DMS 273 (cell line): Measurements from ENCODE around the gene HNF1B.

ENCODE experiments used
- DNase-seq: peaks from one replicate; lab custom pipeline; 2025; ENCODE audit not compliant: unreplicated experiment; lab: John Stamatoyannopoulos, UW

The HNF1B gene

DNA sequence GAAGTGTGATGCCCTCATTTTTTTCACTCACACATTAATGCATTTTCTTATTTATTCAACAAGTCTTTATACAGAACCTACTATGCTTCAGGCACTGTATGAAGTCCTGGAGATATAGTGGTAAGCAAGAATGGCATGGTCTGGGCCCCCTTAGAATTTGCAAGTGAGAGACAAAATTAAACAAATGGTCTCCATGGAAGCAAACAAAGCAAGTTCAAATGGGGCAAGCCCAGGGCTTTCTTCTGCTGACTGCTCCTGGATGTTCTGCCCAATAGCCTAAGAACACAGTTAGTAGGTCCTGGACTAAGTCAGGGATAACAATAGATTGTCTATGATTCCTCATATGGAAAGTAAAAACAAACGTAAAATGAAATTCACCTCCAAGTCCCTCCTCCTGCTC is 70.3 kb downstream of the HNF1B start:
- DNase-seq: no peak

DNA sequence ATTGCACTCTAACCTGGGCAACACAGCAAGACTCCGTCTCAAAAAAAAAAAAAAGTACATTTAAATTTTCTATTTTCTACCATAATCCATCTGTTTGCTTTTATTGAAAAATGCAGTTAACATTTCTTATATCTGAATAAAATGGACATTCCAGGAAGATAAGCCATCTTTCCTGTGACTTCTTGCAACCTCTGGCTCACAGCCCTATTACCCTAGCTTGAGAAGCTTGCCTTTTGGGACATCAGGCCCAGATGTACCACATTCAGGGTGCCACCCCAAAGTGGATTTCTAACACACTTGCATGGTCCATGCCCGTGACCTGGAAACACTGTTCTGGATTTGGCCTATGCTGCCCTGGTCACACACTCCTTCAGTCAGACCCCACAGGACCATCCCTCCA is 71.5 kb downstream of the HNF1B start:
- DNase-seq: no peak

DNA sequence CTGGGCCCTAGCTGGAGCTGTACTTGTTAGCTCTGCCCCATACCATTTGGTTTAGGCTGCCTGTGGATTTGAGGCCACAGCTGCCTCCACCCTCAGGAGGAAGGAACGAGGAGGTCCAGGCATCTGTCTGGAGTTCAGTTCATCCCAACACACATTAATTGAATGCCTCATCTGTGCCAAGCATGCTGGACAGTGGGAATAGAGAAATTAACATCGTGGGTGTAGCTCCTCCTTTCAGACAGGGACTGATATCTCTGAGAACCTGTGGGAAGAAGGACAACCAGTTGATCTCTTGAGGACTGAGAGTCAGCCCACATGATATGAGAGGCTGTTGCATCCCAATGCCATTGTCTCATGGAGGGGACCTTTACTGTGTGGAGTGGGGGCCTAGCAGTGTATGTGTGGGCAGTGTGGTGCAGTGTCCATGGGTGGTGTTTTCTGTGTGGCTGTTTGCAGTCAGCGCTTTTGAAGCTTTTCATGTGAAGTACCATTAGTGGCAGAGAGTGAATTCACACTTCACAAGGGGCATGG is 72.2 kb downstream of the HNF1B start:
- DNase-seq: no peak

DNA sequence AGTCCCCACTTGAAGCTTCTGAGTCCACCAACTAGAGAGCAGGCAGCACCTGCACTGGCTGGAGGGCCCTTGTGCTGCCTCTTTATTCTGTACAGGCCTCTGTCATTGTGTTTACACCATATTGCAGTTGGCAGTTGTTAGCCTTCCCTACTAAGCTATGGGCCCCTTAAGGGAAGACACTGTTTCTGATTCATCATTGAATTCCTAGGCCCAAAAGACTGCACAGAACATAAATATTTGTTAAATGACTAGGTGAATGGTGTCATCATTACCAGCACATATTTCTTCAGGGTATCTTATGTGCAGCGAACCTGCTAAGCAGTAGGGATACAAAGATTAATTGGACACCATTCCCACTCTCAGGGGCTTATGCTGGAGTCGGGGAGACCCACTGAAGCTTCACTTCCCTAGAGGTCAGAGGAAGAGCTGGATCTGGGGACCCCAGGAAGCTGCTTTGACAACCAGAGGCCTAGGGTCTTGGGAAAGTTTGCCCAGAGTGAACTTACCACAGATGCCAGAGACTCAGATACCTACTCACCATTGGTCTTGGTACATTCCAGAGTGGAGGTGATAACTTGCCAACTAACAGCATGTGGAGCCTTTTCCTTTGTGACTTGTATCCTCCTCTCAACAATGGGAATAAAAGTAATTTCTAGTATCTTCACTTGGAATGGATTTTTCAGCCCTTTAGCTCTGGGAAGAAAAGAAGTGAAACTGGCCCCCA is 72.9 kb downstream of the HNF1B start:
- DNase-seq: no peak

DNA sequence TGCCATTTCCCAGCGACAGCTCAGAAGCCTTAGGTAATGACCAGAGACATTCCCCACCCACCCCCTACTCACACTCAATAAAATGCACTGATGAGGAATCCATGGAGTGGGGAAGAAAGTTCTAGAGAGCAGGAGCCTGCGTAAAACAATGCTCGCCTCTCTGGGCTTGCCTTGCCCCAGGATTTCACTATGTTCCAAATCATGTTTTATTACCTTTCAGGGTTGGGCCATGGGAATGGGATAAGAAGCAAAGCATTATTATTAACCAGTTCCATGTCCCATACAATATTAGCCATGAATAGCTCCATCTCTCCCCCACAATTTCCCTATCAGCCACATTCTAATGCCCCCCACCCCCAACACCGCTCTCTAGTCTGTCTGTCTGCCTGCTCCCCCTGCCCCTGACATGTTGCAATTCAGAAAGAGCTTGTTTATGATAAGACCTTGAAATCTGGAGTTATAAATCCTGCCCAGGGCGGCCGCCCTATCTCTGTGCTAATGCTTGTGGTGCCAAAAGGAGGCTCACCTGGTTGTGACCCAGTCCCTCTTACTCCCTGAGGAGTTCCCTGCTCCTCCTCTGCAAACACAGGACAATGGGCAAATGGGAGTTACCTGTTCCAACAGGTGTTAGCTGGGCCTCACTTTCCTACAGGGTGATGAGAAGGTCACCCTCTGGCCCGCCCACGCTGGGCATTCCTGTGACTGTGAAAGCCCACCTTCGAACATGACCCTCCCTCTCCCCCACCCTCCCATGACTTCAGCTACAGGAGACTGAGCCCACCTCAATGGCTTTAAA is 73.6 kb downstream of the HNF1B start:
- DNase-seq: no peak

DNA sequence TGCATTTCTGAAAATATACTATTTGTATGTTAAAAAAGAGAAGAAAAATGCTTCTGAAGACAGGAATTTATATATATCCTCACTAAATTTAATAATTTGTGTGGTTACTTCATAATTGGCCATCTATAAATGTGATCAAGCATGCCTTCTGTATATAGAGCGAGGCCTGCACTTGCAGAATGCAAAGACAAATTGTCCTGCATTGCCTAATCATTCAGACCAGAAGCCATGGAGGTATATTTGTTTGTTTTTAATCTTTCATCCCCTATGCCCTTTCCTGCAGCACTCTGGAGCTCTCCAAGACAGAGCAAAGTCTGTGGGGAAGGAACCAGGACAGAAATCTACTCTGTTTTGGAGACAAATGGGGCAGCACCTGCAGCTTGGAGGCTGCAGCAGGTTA is 77.8 kb downstream of the HNF1B start:
- DNase-seq: no peak

DNA sequence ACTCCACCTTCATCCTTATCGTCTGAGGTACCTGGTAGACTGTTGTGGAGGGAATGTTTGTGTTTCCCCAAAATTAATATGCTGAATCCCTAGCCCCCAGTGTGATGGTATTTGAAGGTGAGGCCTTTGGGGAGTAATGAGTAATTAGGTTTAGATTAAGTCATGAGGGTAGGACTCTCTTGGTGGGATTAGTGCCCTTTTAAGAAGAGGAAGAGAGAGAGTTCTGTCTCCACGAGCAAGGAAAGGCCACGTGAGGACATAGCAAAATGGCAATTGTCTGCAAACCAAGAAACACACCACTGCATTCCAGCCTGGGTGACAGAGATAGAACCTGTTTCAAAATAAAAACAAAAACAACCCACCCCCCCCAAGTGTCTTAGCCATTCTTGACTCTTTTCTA is 80.6 kb downstream of the HNF1B start:
- no peak for DNase-seq

DNA sequence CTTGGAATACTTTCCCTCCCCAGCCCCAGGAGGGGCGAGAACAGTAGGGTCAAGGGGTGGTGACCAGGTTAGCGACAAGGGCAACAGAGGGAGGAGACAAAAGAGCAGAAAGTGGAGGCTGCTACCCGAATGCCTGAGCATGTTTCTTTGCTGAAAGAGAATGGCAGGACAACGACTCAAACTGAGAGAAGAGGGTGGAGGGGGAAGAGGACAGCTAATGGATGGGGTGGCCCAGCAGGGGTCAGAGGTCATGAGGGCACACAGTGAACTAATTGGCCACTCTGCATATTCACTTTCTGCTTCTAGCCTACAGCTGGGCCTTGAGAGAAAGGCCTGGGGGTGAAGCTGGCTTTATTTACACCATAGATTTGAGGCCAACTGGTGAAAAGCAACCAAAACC is 82.5 kb downstream of the HNF1B start:
- DNase-seq: no peak

DNA sequence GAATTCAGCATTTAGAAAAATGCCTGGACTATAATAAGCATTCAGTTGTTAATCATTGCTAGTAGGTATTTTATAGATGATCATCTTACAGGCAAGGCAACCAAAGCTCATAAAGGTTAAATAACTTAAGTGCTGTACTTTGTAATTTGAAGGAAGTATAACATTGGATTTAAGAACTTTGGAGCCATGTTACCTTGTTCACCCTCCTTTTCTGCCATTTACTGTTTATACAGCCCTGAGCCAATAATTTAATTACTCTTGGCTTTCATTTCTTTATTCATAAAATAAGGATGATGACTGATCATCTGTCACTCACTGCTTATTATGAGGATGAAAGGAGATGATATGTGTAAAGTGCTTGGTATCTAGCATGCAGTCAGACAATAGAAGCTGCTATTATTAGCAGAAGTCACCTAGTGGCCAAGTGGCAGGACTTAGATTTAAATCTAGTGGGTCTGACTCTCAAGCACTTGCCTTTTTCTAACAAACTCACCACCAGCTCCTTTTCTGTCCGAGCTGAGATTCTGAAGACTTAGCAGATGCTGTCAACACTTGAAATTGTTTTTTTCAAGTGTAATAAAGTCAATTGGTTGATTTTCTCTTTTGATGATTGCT is 83.4 kb downstream of the HNF1B start:
- peak; percentile 4 for DNase-seq

DNA sequence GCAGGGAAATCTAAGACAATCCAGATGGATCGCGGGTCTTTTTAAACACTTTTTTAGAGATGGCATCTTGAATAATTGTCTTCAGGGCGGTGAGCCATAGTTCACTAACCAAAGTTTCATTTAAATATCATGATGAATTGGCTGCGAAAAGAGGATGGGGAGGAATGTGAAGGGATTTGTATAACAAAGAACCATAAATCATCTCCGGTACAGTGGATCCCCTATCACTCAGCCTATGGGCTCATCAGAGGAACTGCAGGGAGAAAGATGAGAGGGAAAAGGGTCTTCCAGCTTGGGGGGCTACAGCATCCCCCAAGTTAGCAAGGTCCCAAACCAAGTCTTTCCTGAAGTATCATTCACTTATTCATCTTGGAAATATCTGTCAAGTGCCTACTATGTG is 84.9 kb downstream of the HNF1B start:
- DNase-seq: no peak

DNA sequence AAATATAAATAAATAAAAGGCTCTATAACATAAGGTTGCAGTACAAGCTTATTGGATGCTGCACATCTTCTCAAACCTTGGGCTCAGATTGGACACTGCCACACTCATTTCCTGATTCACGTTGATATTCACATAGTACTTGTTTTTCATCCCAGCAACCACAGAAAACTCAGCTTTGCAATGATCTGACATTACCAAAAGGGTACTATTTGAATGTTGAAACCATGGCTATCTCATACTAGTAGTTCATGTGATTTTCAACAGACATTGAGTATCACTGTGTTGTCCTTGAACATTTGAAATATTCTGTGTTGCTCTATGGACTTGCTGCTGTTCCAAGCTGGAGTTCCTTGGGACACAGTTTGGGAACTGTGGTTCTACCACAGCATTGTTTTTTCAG is 87.7 kb downstream of the HNF1B start:
- DNase-seq: no peak

DNA sequence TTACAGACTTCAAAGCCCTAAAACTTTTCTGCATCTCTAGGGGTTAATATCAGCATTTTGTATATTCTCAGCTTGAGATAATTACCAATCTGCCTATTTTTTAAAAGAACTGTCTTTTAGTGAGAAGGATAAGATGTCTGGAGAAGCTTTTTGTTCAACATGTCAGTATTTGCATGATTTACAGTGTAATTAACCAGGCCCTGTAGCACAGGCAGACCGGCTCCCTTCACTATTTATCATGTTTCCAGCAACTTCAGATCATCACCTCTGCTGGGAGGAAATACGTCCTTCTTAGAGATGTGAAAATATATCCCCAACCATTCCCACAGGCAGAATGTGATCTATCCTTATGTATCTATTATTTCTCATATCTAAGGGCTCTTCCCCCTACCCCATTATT is 93.0 kb downstream of the HNF1B start:
- no peak for DNase-seq

DNA sequence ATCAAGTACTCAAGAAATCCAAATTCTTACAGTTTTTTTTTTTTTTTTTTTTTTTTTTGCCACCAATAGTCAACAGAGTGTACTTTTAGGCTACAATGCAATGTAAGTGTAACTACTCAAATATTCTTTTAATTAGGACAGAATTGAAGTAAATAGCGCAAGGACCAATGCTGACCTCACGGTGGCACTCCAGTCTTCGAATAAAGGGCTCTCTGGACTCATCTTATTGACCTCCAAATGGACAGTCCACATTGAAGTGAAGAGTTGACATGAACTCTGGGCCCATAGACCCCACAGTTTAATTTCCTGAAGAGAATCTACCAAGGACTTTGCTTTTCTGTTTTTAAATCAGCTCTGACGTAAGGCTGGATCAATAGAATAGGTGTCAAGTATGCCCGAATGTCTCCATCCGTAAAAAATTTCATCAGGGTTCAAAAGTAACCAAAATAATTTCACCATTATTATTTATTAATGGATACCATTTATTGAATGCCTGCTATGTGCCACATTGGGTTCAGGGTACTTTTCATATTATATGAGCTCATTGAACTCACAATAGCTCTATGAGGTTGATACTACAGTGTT is 94.3 kb downstream of the HNF1B start:
- DNase-seq: peak; percentile 41

DNA sequence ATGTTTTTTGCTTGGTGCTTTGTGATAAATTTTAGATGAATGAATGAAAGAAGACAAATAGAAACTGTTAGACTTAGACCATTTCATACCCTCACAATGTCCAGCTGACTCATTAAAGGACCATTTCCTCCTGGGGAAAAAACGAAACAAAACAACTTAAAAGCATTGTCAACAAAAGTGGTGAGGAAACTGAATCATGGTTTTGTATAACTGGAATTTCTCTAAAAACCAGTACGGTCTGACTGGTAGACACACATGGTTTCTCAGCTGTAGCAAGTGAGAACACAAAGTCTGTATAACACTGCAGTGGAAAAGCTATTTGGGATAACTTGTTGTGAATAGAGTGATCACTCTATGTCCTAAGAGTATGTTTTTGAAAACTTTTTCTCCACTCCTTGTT is 96.3 kb downstream of the HNF1B start:
- DNase-seq: no peak

DNA sequence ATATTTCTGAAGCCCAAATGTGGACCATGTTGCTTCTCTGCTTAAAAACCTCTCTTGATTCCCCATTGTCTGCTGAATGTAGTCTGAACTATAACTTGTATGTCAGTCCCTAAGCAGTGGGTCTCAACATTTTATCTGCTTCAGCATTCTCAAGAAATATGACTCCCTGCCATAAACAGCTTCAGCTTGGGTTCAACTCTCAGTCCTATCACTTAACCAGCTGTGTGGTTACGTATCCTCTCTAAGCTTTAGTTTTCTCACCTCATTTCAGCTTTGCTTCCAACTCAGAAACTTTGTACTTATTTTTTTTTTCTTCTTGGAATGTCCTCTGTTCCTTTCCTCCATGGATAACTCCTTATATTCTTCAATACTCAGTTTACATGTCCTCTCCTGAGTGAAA is 97.0 kb downstream of the HNF1B start:
- DNase-seq: no peak

DNA sequence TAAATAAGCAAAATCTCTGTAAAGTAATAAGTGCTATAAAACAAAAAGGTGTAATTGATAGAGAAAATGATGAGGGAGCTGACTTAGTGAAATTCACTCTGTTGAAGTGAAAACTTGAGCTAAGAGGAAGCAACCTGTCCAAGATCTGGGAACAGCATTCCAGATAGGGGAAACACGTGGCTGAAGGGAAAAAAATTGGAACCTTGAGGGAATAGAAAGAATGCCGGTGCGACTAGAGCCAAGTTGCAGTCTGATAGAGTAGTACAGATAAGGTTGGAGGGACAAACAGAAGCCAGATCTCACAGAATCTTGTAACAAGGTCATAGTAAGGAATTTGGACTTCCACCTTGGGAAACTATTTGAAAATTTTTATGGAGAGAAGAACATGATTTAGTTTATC is 101.0 kb downstream of the HNF1B start:
- peak; percentile 25 for DNase-seq

DNA sequence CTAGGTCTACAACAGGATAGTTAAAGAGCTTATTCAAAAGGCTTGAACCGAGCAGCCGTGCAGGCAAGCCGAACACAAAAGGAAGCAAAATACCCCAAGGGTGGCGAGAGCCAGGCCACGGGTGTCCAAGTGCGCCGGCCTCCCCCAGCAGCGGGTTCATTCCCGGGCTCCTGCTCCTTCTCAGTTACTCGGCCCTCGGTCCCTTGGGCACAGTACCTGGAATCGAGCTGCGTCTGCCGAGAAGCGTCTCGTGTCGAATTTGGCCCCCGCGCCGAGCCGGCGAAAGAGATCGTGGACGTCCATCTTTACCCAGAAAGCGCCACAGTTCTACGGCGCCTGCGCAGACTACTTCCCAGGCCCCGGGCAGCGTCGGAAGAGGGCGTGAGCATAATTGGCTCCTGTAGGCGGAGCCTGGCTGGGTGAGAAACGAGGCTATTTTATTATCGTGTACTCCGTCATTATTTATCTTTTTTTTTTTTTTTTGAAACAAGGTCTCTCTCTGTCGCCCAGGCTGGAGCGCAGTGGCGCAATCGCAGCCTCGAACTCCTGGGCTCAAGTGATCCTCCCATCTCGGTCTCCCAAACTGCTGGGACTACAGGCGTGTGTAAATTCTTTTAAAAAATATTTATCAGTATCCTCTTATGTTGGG is 101.6 kb downstream of the HNF1B start, which contains the start of gene DDX52:
Gene DDX52, minus strand, starts transcription at position 329 of the 649 bp plus-strand sequence. Its CDS starts 26 bp downstream, at position 303.
- peak; percentile 96 for DNase-seq

DNA sequence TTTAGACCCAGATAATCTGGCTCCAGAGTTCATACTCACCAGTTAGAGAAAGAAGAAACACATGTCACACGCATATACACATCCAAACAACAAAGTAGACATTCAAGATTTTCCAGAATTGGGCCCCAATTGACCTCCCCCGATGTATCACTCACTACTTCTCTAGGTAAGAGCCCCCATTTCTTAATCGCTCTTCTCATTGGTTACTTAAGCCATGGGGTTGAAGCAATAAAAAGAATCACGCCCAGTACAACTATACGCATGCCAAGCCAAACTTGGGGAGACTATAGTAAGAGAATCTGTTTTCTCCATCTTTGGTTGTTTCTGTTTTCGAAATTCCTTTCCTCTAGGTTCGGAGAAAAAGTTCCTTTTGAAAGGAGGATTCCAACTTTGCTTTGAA is 102.2 kb downstream of the HNF1B start:
- peak; percentile 56 for DNase-seq

DNA sequence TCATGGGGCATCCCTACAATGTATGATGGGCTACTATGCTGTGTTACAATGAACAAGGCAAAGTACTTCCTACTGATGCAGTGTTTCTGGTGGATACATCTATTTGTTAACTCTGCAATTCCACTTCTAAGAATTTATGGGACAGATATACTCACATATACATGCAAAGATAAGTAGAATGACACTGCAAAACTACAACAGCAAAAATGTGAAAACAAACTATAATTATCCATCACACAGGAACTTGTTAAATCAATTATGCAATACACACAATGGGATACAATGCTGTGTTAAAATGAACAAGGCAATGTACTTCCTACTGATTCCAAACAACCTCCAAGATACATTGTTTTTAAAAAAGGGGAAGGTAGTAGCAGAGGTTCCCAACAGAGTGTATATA is 104.8 kb downstream of the HNF1B start:
- no peak for DNase-seq

DNA sequence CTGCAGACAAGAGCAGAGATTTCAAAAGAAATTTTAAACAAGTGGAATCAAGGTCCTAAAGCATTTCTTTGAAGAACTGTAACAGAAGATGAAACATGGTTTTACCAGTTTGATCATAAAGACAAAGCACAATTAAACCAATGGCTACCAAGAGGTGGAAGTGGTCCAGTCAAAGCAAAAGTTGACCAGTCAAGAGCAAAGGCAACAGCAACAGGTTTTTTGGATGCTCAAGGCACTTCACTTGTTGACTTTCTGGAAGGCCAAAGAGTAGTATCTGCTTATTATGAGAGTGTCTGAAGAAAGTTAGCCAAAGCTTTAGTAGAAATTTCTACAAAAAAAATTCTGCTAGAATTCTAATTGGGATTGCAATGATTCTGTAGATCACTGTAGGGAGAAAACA is 106.9 kb downstream of the HNF1B start:
- DNase-seq: no peak
